ENCODE measurements around the gene IMPACT. TPM values are rescaled to one million over a fixed set of nuclear protein-coding genes. Genes with fewer than 3 reads are reported as not detected.

The IMPACT gene
- polyA plus RNA-seq, 2 of the 4 experiments (the other 2 are of a cell fraction) = 10.9 to 27.1 TPM

- no peak for TF ChIP-seq PBX3 (IDR thresholded peaks at IDR 0.05)
Observed at GRCh38 chr18:24482821-24483220, 56.4 kb downstream of the IMPACT start (continued).

GRCh38 chr18:24485681-24486080, 59.2 kb downstream of the IMPACT start:
- WGBS (ENCODE audit: missing lambda C conversion rate) = 85% methylated on average over 3 of the region's 3 CpGs
- H3K4me1 ChIP-seq = no peaks in the 10 kb centered on the region
- FAIRE-seq (no peak), DNase-seq (ENCODE audit: low read depth in 1 of 2, low spot score in 1 of 2) (no peak), ATAC-seq (no peak)
- H3K27ac ChIP-seq = no peak overlapping the region
- H3K4me3 ChIP-seq = no peak overlapping the region
- ChIA-PET CTCF (interaction anchor here (0.9 to 6.1 kb wide), 2 partner anchors 126 to 241 kb away, joined by 3 to 57 read pairs; no protein-coding TSS in a partner anchor), POLR2A (no interaction called here)
- H3K4me2 ChIP-seq = no peak overlapping the region
- TF ChIP-seq MAZ (IDR thresholded peaks at IDR 0.05; ENCODE audit: borderline replicate concordance, low read depth, low read length) (no peak), PBX3 (IDR thresholded peaks at IDR 0.05) (no peak), GATA3 (IDR thresholded peaks at IDR 0.05; ENCODE audit: borderline replicate concordance) (no peak), MAFK (IDR thresholded peaks at IDR 0.05; ENCODE audit: partially characterized antibody) (no peak), ELK1 (IDR thresholded peaks at IDR 0.05; ENCODE audit: low read depth, low read length) (no peak), POLR2A (IDR thresholded peaks at IDR 0.05; ENCODE audit: low read length) (no peak), HMGXB4 (CRISPR knock-in tag; IDR thresholded peaks at IDR 0.05; ENCODE audit: borderline replicate concordance) (no peak), EHMT2 (IDR thresholded peaks at IDR 0.05; ENCODE audit: low read depth) (no peak), JUNB (IDR thresholded peaks at IDR 0.05) (no peak), ZSCAN20 (CRISPR knock-in tag; IDR thresholded peaks at IDR 0.05) (no peak), MYC (IDR thresholded peaks at IDR 0.05; ENCODE audit: borderline replicate concordance, low read length) (no peak), E2F6 (IDR thresholded peaks at IDR 0.05; ENCODE audit: borderline replicate concordance, low read depth) (no peak), ESRRA (IDR thresholded peaks at IDR 0.05; ENCODE audit: borderline replicate concordance, low read length) (no peak), TP53 (CRISPR knock-in tag; IDR thresholded peaks at IDR 0.05) (no peak), FOSB (CRISPR knock-in tag; IDR thresholded peaks at IDR 0.05) (no peak), POLR2AphosphoS2 (conservative IDR thresholded peaks at IDR 0.05; ENCODE audit: low read length) (no peak)
- no peaks in the 10 kb centered on the region for H3K9me3 ChIP-seq

- no peak for FAIRE-seq
- CTCF ChIA-PET = interaction anchor here (0.6 to 6.1 kb wide), 6 partner anchors 8 to 240 kb away, joined by 3 to 57 read pairs (median 3); no protein-coding TSS in a partner anchor
- H3K4me3 ChIP-seq = no peak overlapping the region
- no peak overlapping the region for H3K27ac ChIP-seq
- H3K4me2 ChIP-seq = no peak overlapping the region
- no peak for DNase-seq (ENCODE audit: low read depth in 1 of 2, low spot score in 1 of 2)
- 60% methylated on average over 8 of the region's 9 CpGs for WGBS (ENCODE audit: missing lambda C conversion rate)
- no peaks in the 10 kb centered on the region for H3K4me1 ChIP-seq
- ATAC-seq = no peak; a peak in 1 of 6 replicates
- no peaks in the 10 kb centered on the region for H3K9me3 ChIP-seq
- POLR2A ChIA-PET = interaction anchor here (1.2 kb wide), 1 partner anchor 348 kb away, joined by 4 read pairs; the partner anchor contains the start of gene CABYR
- TF ChIP-seq CBX2 (IDR thresholded peaks at IDR 0.05; ENCODE audit: borderline replicate concordance, low read depth) (no peak), HOXA7 (CRISPR knock-in tag; IDR thresholded peaks at IDR 0.05) (no peak), ZSCAN20 (CRISPR knock-in tag; IDR thresholded peaks at IDR 0.05) (no peak), POLR2AphosphoS2 (conservative IDR thresholded peaks at IDR 0.05; ENCODE audit: low read length) (no peak), ELK1 (IDR thresholded peaks at IDR 0.05; ENCODE audit: low read depth, low read length) (no peak), ZNF302 (CRISPR knock-in tag; IDR thresholded peaks at IDR 0.05) (no peak), JUNB (IDR thresholded peaks at IDR 0.05) (no peak), HOXB13 (CRISPR knock-in tag; IDR thresholded peaks at IDR 0.05; ENCODE audit: low read depth) (no peak), CEBPB (IDR thresholded peaks at IDR 0.05) (no peak), EHMT2 (IDR thresholded peaks at IDR 0.05; ENCODE audit: low read depth) (no peak), TFCP2L1 (CRISPR knock-in tag; IDR thresholded peaks at IDR 0.05) (no peak), PHF8 (IDR thresholded peaks at IDR 0.05; ENCODE audit: borderline replicate concordance, low read depth) (no peak), HDAC2 (IDR thresholded peaks at IDR 0.05) (no peak), GATA3 (IDR thresholded peaks at IDR 0.05; ENCODE audit: borderline replicate concordance) (no peak), RFX5 (IDR thresholded peaks at IDR 0.05) (no peak), BCL3 (IDR thresholded peaks at IDR 0.05) (no peak), NPAS2 (CRISPR knock-in tag; IDR thresholded peaks at IDR 0.05; ENCODE audit: borderline replicate concordance) (no peak)
Observed at GRCh38 chr18:24486684-24487083, 60.2 kb downstream of the IMPACT start.
